ENCODE measurements around the gene GALNT16.

GALNT16 gene

DNA sequence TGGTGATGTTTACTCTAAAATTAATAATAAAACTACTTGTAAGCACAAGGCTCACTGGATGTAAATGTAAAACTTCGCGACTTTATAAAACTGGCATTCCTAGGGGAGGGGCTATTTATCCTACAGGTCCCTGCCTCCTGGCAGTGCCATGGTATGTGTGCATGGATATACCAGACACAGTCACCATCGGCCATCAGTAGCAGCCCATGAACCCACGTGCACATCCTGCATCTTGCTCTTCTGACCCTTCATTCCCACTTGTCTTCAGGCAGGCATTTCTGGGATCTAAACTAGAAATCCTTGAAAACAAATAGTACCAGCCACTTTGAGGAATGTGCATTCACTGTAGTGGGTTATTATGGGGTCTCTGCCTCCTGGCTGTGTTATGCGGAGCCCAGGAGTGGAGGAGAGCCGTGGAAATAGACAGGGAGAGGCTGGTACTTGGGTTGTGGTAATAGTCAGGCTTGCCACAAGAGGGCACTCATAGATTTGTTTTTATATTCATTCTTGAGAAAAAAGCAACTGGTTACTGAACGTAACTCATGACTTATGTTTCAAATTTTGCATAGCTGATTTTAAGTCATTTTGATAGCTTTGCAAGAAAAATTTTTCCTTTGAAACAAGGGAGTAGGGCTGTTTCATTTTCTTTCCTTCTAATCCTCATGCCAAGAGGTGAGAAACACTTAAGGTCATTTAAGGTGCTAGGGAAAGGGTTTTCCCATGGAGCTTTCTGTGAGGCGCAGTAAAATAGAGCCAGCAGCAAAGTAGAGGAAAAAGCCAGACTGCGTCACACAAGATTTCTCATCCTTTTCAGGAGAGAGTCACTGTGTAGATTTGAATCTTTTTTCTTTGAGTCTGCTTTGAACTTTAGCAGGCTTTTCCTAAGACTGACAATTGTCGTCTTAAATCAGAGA, 17.4 kb upstream of the GALNT16 start:
- peak; percentile 86 for ATAC-seq
- TF ChIP-seq TCF4 (CRISPR knock-in tag; IDR thresholded peaks at IDR 0.05; ENCODE audit: borderline replicate concordance) (no peak), TOX (CRISPR knock-in tag; IDR thresholded peaks at IDR 0.05; ENCODE audit: borderline replicate concordance) (no peak), RARB (CRISPR knock-in tag; IDR thresholded peaks at IDR 0.05) (no peak), SNAI2 (CRISPR knock-in tag; IDR thresholded peaks at IDR 0.05) (no peak), CSDC2 (CRISPR knock-in tag; IDR thresholded peaks at IDR 0.05) (no peak), OSR1 (CRISPR knock-in tag; IDR thresholded peaks at IDR 0.05) (no peak), ZNF70 (CRISPR knock-in tag; IDR thresholded peaks at IDR 0.05) (no peak), ZC3H10 (CRISPR knock-in tag; IDR thresholded peaks at IDR 0.05) (no peak)
- TF ChIP-seq, protein P1, sequence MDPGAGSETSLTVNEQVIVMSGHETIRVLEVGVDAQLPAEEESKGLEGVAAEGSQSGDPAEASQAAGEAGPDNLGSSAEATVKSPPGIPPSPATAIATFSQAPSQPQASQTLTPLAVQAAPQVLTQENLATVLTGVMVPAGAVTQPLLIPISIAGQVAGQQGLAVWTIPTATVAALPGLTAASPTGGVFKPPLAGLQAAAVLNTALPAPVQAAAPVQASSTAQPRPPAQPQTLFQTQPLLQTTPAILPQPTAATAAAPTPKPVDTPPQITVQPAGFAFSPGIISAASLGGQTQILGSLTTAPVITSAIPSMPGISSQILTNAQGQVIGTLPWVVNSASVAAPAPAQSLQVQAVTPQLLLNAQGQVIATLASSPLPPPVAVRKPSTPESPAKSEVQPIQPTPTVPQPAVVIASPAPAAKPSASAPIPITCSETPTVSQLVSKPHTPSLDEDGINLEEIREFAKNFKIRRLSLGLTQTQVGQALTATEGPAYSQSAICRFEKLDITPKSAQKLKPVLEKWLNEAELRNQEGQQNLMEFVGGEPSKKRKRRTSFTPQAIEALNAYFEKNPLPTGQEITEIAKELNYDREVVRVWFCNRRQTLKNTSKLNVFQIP (CRISPR knock-in tag; IDR thresholded peaks at IDR 0.05; ENCODE audit: borderline replicate concordance, low read depth) = no peak
- TF ChIP-seq, protein P2, sequence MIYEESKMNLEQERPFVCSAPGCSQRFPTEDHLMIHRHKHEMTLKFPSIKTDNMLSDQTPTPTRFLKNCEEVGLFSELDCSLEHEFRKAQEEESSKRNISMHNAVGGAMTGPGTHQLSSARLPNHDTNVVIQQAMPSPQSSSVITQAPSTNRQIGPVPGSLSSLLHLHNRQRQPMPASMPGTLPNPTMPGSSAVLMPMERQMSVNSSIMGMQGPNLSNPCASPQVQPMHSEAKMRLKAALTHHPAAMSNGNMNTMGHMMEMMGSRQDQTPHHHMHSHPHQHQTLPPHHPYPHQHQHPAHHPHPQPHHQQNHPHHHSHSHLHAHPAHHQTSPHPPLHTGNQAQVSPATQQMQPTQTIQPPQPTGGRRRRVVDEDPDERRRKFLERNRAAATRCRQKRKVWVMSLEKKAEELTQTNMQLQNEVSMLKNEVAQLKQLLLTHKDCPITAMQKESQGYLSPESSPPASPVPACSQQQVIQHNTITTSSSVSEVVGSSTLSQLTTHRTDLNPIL (CRISPR knock-in tag; IDR thresholded peaks at IDR 0.05; ENCODE audit: low read depth) = no peak

DNA sequence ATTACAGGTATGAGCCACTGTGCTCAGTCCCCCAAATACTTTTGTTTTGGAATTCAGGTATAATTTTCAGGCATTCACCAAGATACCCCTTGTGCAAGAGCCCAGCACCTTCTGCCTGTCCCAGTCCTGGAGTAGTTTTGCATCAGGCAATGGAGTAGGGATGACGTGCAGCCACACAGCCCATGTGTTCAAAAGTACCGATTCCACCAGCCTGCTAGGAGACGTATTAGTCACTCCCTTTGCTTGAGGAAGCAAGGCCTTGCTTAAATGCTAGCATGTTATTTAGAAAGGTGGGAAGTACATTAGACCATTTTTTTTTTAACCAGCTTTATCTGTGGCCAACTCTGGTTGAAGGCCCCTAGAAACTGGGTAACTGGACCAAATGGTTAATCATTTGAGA, 15.0 kb upstream of the GALNT16 start:
- no peak for TF ChIP-seq ZNF565 (CRISPR knock-in tag; conservative IDR thresholded peaks at IDR 0.05; ENCODE audit: low read depth)
- TF ChIP-seq, protein P1 (CRISPR knock-in tag; IDR thresholded peaks at IDR 0.05; ENCODE audit: borderline replicate concordance, low read depth) = no peak
- no peak for ATAC-seq

DNA sequence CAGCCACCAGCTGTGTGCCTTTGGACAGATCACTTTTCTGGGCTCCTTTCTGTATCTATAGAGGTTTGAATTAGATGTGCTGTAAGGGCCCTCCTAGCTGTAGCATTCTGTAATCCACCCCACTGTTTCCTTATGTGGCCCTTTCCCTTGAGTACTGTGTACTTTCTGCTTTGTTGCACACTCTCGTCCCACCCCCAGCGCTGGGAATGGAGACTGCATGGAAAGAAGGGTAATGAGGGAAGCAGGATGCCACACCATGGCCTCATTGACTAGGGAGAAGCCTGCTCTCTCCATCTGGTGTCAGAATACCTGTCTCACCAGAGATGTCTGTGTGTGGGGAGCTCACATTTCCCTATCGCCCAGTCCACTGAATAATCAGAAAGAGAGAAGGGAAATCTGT, 13.6 kb upstream of the GALNT16 start:
- TF ChIP-seq SNAI2 (CRISPR knock-in tag; IDR thresholded peaks at IDR 0.05) = no peak
- TF ChIP-seq TOX (CRISPR knock-in tag; IDR thresholded peaks at IDR 0.05; ENCODE audit: borderline replicate concordance) = no peak
- TF ChIP-seq RARB (CRISPR knock-in tag; IDR thresholded peaks at IDR 0.05) = no peak
- TF ChIP-seq GLIS3 (CRISPR knock-in tag; IDR thresholded peaks at IDR 0.05) = no peak
- no peak for TF ChIP-seq ZFP3 (CRISPR knock-in tag; IDR thresholded peaks at IDR 0.05)
- TF ChIP-seq, protein P3, sequence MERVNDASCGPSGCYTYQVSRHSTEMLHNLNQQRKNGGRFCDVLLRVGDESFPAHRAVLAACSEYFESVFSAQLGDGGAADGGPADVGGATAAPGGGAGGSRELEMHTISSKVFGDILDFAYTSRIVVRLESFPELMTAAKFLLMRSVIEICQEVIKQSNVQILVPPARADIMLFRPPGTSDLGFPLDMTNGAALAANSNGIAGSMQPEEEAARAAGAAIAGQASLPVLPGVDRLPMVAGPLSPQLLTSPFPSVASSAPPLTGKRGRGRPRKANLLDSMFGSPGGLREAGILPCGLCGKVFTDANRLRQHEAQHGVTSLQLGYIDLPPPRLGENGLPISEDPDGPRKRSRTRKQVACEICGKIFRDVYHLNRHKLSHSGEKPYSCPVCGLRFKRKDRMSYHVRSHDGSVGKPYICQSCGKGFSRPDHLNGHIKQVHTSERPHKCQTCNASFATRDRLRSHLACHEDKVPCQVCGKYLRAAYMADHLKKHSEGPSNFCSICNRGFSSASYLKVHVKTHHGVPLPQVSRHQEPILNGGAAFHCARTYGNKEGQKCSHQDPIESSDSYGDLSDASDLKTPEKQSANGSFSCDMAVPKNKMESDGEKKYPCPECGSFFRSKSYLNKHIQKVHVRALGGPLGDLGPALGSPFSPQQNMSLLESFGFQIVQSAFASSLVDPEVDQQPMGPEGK (CRISPR knock-in tag; IDR thresholded peaks at IDR 0.05; ENCODE audit: borderline replicate concordance) = no peak
- no peak for TF ChIP-seq ZNF70 (CRISPR knock-in tag; IDR thresholded peaks at IDR 0.05)
- TF ChIP-seq ZFP30 (CRISPR knock-in tag; IDR thresholded peaks at IDR 0.05) = no peak
- TF ChIP-seq ZNF565 (CRISPR knock-in tag; conservative IDR thresholded peaks at IDR 0.05; ENCODE audit: low read depth) = no peak
- ATAC-seq = no peak

DNA sequence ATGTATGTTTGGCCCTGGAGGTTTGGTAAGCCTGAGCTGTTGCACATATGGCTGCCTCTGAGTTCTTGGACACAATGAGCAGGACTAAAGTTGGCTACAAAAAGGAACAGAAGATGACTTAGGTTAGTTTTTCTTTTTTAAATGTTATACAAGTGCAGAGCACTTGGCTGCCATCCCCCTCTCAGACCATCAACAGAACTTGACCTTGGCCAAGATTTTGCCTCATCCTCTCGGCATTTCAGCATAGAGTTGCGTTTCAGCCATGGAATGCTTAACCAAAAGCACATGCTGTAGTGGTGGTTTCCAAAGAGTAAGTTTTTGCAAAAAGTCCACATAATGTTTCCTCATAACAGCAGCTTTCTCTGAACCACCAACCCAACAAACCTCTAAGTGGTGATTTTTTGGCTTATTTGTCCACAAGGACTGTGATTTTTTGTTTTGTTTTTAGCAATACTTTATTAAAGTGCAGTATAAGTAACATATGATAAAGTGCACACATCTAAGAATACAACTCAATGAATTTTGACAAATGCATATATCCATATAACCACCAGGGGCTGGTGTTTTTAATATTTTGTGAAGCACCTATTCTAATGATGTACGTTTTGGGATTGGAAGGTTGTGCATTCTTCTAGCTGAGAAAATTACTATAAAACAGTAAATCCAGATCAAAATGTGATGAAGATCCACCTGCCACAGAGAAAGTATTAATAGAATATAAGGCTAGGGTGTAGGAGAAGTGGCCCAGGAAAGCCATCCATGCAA, 12.1 kb upstream of the GALNT16 start:
- peak; percentile 96 for ATAC-seq
- TF ChIP-seq, protein P3 (CRISPR knock-in tag; IDR thresholded peaks at IDR 0.05; ENCODE audit: borderline replicate concordance) = no peak
- TF ChIP-seq PPARA (CRISPR knock-in tag; IDR thresholded peaks at IDR 0.05; ENCODE audit: borderline replicate concordance) = no peak
- no peak for TF ChIP-seq ISL1 (CRISPR knock-in tag; IDR thresholded peaks at IDR 0.05)
- TF ChIP-seq, protein P2 (CRISPR knock-in tag; IDR thresholded peaks at IDR 0.05; ENCODE audit: low read depth) = no peak
- TF ChIP-seq ZFP3 (CRISPR knock-in tag; IDR thresholded peaks at IDR 0.05) = no peak
- TF ChIP-seq TCF4 (CRISPR knock-in tag; IDR thresholded peaks at IDR 0.05; ENCODE audit: borderline replicate concordance) = no peak
- TF ChIP-seq ZNF565 (CRISPR knock-in tag; conservative IDR thresholded peaks at IDR 0.05; ENCODE audit: low read depth) = no peak
- TF ChIP-seq ZNF70 (CRISPR knock-in tag; IDR thresholded peaks at IDR 0.05) = no peak
- TF ChIP-seq, protein P1 (CRISPR knock-in tag; IDR thresholded peaks at IDR 0.05; ENCODE audit: borderline replicate concordance, low read depth) = no peak
- TF ChIP-seq SNAI2 (CRISPR knock-in tag; IDR thresholded peaks at IDR 0.05) = no peak
- TF ChIP-seq BACH2 (CRISPR knock-in tag; IDR thresholded peaks at IDR 0.05; ENCODE audit: borderline replicate concordance) = no peak
- no peak for TF ChIP-seq CSDC2 (CRISPR knock-in tag; IDR thresholded peaks at IDR 0.05)
- TF ChIP-seq ESRRG (CRISPR knock-in tag; IDR thresholded peaks at IDR 0.05) = no peak

Measured in SK-N-SH treated with all-trans-retinoic acid at 6 μM for 48 hours (cell line).